ENCODE results near the gene GNAZ.
"Not testable (repeated sequence)": the region's sequence is repeated elsewhere in the genome, so short reads cannot be mapped to it uniquely, and the experiment has no call there.

GNAZ gene

GRCh38 chr22:23045461-23045860 is 24.9 kb upstream of the GNAZ start:
- DNase-seq = no peak

GRCh38 chr22:23047265-23047664 is 23.1 kb upstream of the GNAZ start:
- DNase-seq = no peak

- no peak for DNase-seq
Measured at GRCh38 chr22:23047742-23048141, 22.6 kb upstream of the GNAZ start.

GRCh38 chr22:23050546-23050945 is 19.8 kb upstream of the GNAZ start:
- DNase-seq = not testable (repeated sequence)

- no peak for DNase-seq
Measured at GRCh38 chr22:23053051-23053707, 17.1 kb upstream of the GNAZ start.

GRCh38 chr22:23053912-23054530 is 16.3 kb upstream of the GNAZ start:
- DNase-seq = no peak

GRCh38 chr22:23054531-23055257 is 15.6 kb upstream of the GNAZ start:
- peak in 1 of 2 experiments; percentile 19 for DNase-seq

- DNase-seq = no peak
Measured at GRCh38 chr22:23055449-23056179, 14.7 kb upstream of the GNAZ start.

GRCh38 chr22:23057331-23057730 is 13.0 kb upstream of the GNAZ start:
- no peak for DNase-seq

GRCh38 chr22:23058063-23058462 is 12.3 kb upstream of the GNAZ start:
- no peak for DNase-seq

- no peak for DNase-seq
Measured at GRCh38 chr22:23058481-23059283, 11.6 kb upstream of the GNAZ start.

GRCh38 chr22:23059284-23059948 is 10.9 kb upstream of the GNAZ start:
- DNase-seq = no peak

- DNase-seq = no peak
Measured at GRCh38 chr22:23060612-23061400, 9.5 kb upstream of the GNAZ start.

GRCh38 chr22:23061471-23062280 is 8.6 kb upstream of the GNAZ start:
- no peak for DNase-seq

- no peak for DNase-seq
Measured at GRCh38 chr22:23062616-23063538, 7.4 kb upstream of the GNAZ start.

GRCh38 chr22:23063539-23064380 is 6.6 kb upstream of the GNAZ start:
- no peak for DNase-seq

GRCh38 chr22:23064381-23065068 is 5.8 kb upstream of the GNAZ start:
- DNase-seq = no peak

- DNase-seq = no peak
Measured at GRCh38 chr22:23065069-23065451, 5.3 kb upstream of the GNAZ start.

Measured in NCI-H446 (cell line).